GM21360 (cell line): Measurements from ENCODE around the gene GDPD3.
"Not testable (repeated sequence)": the region's sequence is repeated elsewhere in the genome, so short reads cannot be mapped to it uniquely, and the experiment has no call there.

ENCODE experiments used
- ATAC-seq: cut with Tn5 transposase; IDR thresholded peaks from one replicate; pipeline ENCODE4 v1.9.1; 2021; ENCODE audit warnings: mild to moderate bottlenecking, moderate library complexity; ENCODE audit not compliant: unreplicated experiment

The GDPD3 gene

GRCh38 chr16:30113031-30113710 lies at the start of gene GDPD3:
Gene GDPD3, minus strand, starts transcription at chr16:30113537. Its CDS starts 59 bp downstream, at chr16:30113478.
- ATAC-seq, result no peak

GRCh38 chr16:30157214-30157613 lies 43.9 kb upstream of the GDPD3 start:
- ATAC-seq, result no peak

GRCh38 chr16:30155188-30155587 lies 41.9 kb upstream of the GDPD3 start:
- ATAC-seq, result no peak

GRCh38 chr16:30152517-30152916 lies 39.2 kb upstream of the GDPD3 start:
- no peak for ATAC-seq

- no peak for ATAC-seq
Observed at GRCh38 chr16:30151091-30151490, 37.8 kb upstream of the GDPD3 start.

GRCh38 chr16:30149250-30149930 lies 36.1 kb upstream of the GDPD3 start:
- no peak for ATAC-seq

- no peak for ATAC-seq
Observed at GRCh38 chr16:30147843-30148510, 34.6 kb upstream of the GDPD3 start.

GRCh38 chr16:30145657-30146056 lies 32.3 kb upstream of the GDPD3 start:
- no peak for ATAC-seq

GRCh38 chr16:30144917-30145316 lies 31.6 kb upstream of the GDPD3 start:
- no peak for ATAC-seq

GRCh38 chr16:30144017-30144416 lies 30.7 kb upstream of the GDPD3 start:
- no peak for ATAC-seq

GRCh38 chr16:30143347-30143702 lies 30.0 kb upstream of the GDPD3 start:
- no peak for ATAC-seq

GRCh38 chr16:30142672-30143346 lies 29.5 kb upstream of the GDPD3 start:
- no peak for ATAC-seq

GRCh38 chr16:30141750-30142149 lies 28.4 kb upstream of the GDPD3 start:
- ATAC-seq, result no peak

- no peak for ATAC-seq
Observed at GRCh38 chr16:30139583-30140481, 26.5 kb upstream of the GDPD3 start.

GRCh38 chr16:30137897-30138296 lies 24.6 kb upstream of the GDPD3 start:
- no peak for ATAC-seq

GRCh38 chr16:30136971-30137605 lies 23.8 kb upstream of the GDPD3 start:
- ATAC-seq, result no peak

GRCh38 chr16:30132591-30132990 lies 19.3 kb upstream of the GDPD3 start:
- ATAC-seq, result no peak

- ATAC-seq, result no peak
Observed at GRCh38 chr16:30131869-30132475, 18.6 kb upstream of the GDPD3 start.

GRCh38 chr16:30127993-30128392 lies 14.7 kb upstream of the GDPD3 start:
- ATAC-seq, result no peak

- not testable (repeated sequence) for ATAC-seq
Observed at GRCh38 chr16:30125690-30126089, 12.4 kb upstream of the GDPD3 start.
